HepG2 (cell line): ENCODE data around the gene TTLL1. TPM values are rescaled to one million over a fixed set of nuclear protein-coding genes. Genes with fewer than 3 reads are reported as not detected.

ENCODE experiments used
- ATF6 ChIP-seq: sonication (generic); formaldehyde crosslinking; conservative IDR thresholded peaks from 2 replicates; pipeline ENCODE4 v1.4.0; 2020; ENCODE audit warnings: missing genetic modification reagents
- CEBPB ChIP-seq: IDR thresholded peaks from 2 replicates; pipeline ENCODE4 v1.6.1; 2011; ENCODE audit warnings: low read depth, low read length, improper control_type of control experiment, borderline replicate concordance
- DDIT3 ChIP-seq: sonication (generic); formaldehyde crosslinking; IDR thresholded peaks from 2 replicates; pipeline ENCODE4 v1.4.0; 2020; ENCODE audit warnings: mild to moderate bottlenecking, missing genetic modification reagents
- EEA1 ChIP-seq: sonication (generic); formaldehyde crosslinking; IDR thresholded peaks from 2 replicates; pipeline ENCODE4 v1.5.1; 2020; ENCODE audit warnings: mild to moderate bottlenecking, missing genetic modification reagents, borderline replicate concordance
- FOXA3 ChIP-seq: IDR thresholded peaks from 2 replicates; pipeline ENCODE4 v1.6.1; 2016; ENCODE audit warnings: missing genetic modification reagents, missing compliant biosample characterization
- HHEX ChIP-seq: IDR thresholded peaks from 2 replicates; pipeline ENCODE4 v1.6.1; 2016; ENCODE audit warnings: control low read depth
- HOXA3 ChIP-seq: sonication (generic); formaldehyde crosslinking; IDR thresholded peaks from 2 replicates; pipeline ENCODE4 v1.5.0; 2020; ENCODE audit warnings: missing genetic modification reagents
- KDM6A ChIP-seq: IDR thresholded peaks from 2 replicates; pipeline ENCODE4 v1.6.1; 2016; ENCODE audit warnings: low read depth
- ZBTB1 ChIP-seq: sonication (generic); formaldehyde crosslinking; IDR thresholded peaks from 2 replicates; pipeline ENCODE4 v1.4.0; 2020; ENCODE audit warnings: missing genetic modification reagents, borderline replicate concordance
- ZBTB40 ChIP-seq, 2 experiments: fragments of 450-650 bp in 1 of 2; sonication (generic) in 1 of 2; formaldehyde crosslinking in 1 of 2; IDR thresholded peaks; 2 replicates each; pipeline versions ENCODE4 v1.6.1 to v1.8.0; 2016 to 2022; ENCODE audit warnings: antibody characterized with exemption in 1 of 2, mild to moderate bottlenecking in 1 of 2, missing genetic modification reagents in 1 of 2
- ZFP37 ChIP-seq: sonication (generic); formaldehyde crosslinking; IDR thresholded peaks from 2 replicates; pipeline ENCODE4 v1.4.0; 2020; ENCODE audit warnings: missing genetic modification reagents, borderline replicate concordance
- ZKSCAN5 ChIP-seq: sonication (generic); formaldehyde crosslinking; IDR thresholded peaks from 2 replicates; pipeline ENCODE4 v1.5.1; 2020; ENCODE audit warnings: mild to moderate bottlenecking, missing genetic modification reagents
- ZNF138 ChIP-seq: sonication (generic); formaldehyde crosslinking; IDR thresholded peaks from 2 replicates; pipeline ENCODE4 v1.5.0; 2020; ENCODE audit warnings: mild to moderate bottlenecking, low read depth, missing genetic modification reagents
- ZNF501 ChIP-seq: sonication (generic); formaldehyde crosslinking; IDR thresholded peaks from 2 replicates; pipeline ENCODE4 v1.5.1; 2020; ENCODE audit warnings: mild to moderate bottlenecking, moderate library complexity, missing genetic modification reagents
- ZNF576 ChIP-seq: sonication (generic); formaldehyde crosslinking; IDR thresholded peaks from 2 replicates; pipeline ENCODE4 v1.4.0; 2020; ENCODE audit warnings: mild to moderate bottlenecking, missing genetic modification reagents
- ZSCAN29 ChIP-seq: sonication (generic); formaldehyde crosslinking; conservative IDR thresholded peaks from 2 replicates; pipeline ENCODE4 v1.4.0; 2020; ENCODE audit warnings: mild to moderate bottlenecking, missing genetic modification reagents
- polyA plus RNA-seq, 8 experiments: library from polyadenylated mRNA; depleted of rRNA in 3 of 8; stranded (reverse) in 7 of 8; unstranded in 1 of 8; fragments of >200 nt; fragmentation: Illumina TruSeq in 4 of 8; extraction: Trizol in 4 of 8; gene quantifications; 2 replicates each; pipeline versions ENCODE4 v1.2.1 to v1.2.3, GENCODE V29; 2011 to 2016; ENCODE audit warnings: low read depth in 4 of 8, missing spikeins in 1 of 8, mixed read lengths in 1 of 8; ENCODE audit not compliant: insufficient read depth in 1 of 8
- total RNA-seq, 5 experiments: library from RNA; depleted of rRNA; stranded (reverse); fragments of >200 nt; fragmentation: Illumina TruSeq; extraction: Trizol; gene quantifications; 2 replicates each; pipeline ENCODE4 v1.2.3, GENCODE V29; 2016; ENCODE audit warnings: low read depth in 1 of 5

The TTLL1 gene
- total and polyA plus RNA-seq, 2 of the 13 experiments (the other 11 are each of a cell fraction or from before 2014, with no cell fraction given) = 1.6 to 5.3 TPM

- TF ChIP-seq HOXA3 (CRISPR knock-in tag) = no peak
- peak; percentile 50; the same call in 1 of the 2 replicates for TF ChIP-seq ZNF138
- no peak for TF ChIP-seq ZNF501 (CRISPR knock-in tag)
- TF ChIP-seq FOXA3 = no peak
- TF ChIP-seq ZNF576 (CRISPR knock-in tag) = no peak
- TF ChIP-seq EEA1 (CRISPR knock-in tag) = no peak
- TF ChIP-seq ZFP37 = no peak
- no peak for TF ChIP-seq HHEX (CRISPR knock-in tag)
- TF ChIP-seq ZSCAN29 = 0 out of 2 replicates have a peak, but pooled peaks have one; percentile 39
- TF ChIP-seq ZBTB1 (CRISPR knock-in tag) = no peak
- no peak for TF ChIP-seq DDIT3
- TF ChIP-seq KDM6A (CRISPR knock-in tag) = no peak
- no peak for TF ChIP-seq ZKSCAN5 (CRISPR knock-in tag)
- TF ChIP-seq ZBTB40 (IDR thresholded peaks at IDR 0.05) = no peak
- TF ChIP-seq ZBTB40 (CRISPR knock-in tag; IDR thresholded peaks at IDR 0.05) = 0 out of 2 replicates have a peak, but pooled peaks have one; percentile 20
- no peak for TF ChIP-seq CEBPB
- no peak for TF ChIP-seq ATF6
These were observed 29.0 kb upstream of the TTLL1 start (continued) for GRCh38 chr22:43118024-43118849.
